Measurements from ENCODE around the gene NDUFAF2.

DNA sequence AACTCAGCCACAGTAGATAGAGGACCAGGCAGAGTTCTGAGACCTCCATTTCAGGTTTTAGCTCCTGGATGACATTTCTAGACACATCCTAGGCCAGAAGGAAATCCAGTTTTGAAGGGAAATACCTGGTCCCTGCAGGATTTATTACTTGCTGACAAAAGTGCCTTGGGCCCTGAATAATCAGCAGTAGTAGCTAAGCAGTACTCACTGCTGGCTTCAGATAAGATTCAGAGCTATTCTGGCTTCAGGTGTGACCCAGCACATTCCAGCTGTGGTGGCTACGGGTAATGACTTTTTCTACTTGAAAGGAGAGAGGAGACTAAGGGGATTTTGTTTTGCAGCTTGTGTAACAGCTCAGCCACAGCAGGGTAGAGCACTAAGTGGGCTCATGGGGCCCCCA, 34.0 kb downstream of the NDUFAF2 start:
- TF ChIP-seq, protein P1, sequence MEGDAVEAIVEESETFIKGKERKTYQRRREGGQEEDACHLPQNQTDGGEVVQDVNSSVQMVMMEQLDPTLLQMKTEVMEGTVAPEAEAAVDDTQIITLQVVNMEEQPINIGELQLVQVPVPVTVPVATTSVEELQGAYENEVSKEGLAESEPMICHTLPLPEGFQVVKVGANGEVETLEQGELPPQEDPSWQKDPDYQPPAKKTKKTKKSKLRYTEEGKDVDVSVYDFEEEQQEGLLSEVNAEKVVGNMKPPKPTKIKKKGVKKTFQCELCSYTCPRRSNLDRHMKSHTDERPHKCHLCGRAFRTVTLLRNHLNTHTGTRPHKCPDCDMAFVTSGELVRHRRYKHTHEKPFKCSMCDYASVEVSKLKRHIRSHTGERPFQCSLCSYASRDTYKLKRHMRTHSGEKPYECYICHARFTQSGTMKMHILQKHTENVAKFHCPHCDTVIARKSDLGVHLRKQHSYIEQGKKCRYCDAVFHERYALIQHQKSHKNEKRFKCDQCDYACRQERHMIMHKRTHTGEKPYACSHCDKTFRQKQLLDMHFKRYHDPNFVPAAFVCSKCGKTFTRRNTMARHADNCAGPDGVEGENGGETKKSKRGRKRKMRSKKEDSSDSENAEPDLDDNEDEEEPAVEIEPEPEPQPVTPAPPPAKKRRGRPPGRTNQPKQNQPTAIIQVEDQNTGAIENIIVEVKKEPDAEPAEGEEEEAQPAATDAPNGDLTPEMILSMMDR (IDR thresholded peaks at IDR 0.05; ENCODE audit: borderline replicate concordance, extremely low read depth, low read length, poor library complexity, severe bottlenecking) = no peak
- no peak for TF ChIP-seq EZH2 (IDR thresholded peaks at IDR 0.05; ENCODE audit: borderline replicate concordance, low read depth, low read length, severe bottlenecking)
